ENCODE data around the gene SLCO2A1. TPM values are rescaled to one million over a fixed set of nuclear protein-coding genes. Genes with fewer than 3 reads are reported as not detected.

The SLCO2A1 gene
- total and polyA plus RNA-seq, 3 donors from 2014 or later, result 2.2 to 5.3 (median 2.5) TPM

GRCh38 chr3:133938770-133939462, 90.8 kb downstream of the SLCO2A1 start:
- DNase-seq, result no peak
- TF ChIP-seq POLR2A (IDR thresholded peaks at IDR 0.05) (no peak), CTCF (IDR thresholded peaks at IDR 0.05) (no peak)
- no peaks in the 10 kb centered on the region for H3K27me3 ChIP-seq
- intact Hi-C loops (cut with DNase I; ENCODE audit: low total_unique reads), result no loop called here
- peaks cover 4% of the 10 kb centered on the region for H3K4me1 ChIP-seq
- no peaks in the 10 kb centered on the region for H3K36me3 ChIP-seq (ENCODE audit: low read depth, missing control alignments)
- H3K27ac ChIP-seq, result no peak overlapping the region
- no peak overlapping the region for H3K4me3 ChIP-seq
- no peaks in the 10 kb centered on the region for H3K9me3 ChIP-seq
- whole genome bisulfite sequencing, 2 donors, result 85 to 86% methylated on average over 2 of the region's 2 CpGs

- Histone ChIP-seq H3K27me3 (no peaks in the 10 kb centered on the region), H3K36me3 (ENCODE audit: low read depth, missing control alignments) (no peaks in the 10 kb centered on the region), H3K4me1 (no peaks in the 10 kb centered on the region), H3K9me3 (no peaks in the 10 kb centered on the region), H3K27ac (no peak overlapping the region), H3K4me3 (no peak overlapping the region)
- TF ChIP-seq POLR2A (IDR thresholded peaks at IDR 0.05) (no peak), CTCF (IDR thresholded peaks at IDR 0.05) (no peak)
- intact Hi-C loops (cut with DNase I; ENCODE audit: low total_unique reads), result no loop called here
- no peak for DNase-seq
- WGBS, 2 donors, result 77 to 79% methylated on average over 10 of the region's 10 CpGs
Measured at GRCh38 chr3:133937756-133938601, 91.7 kb downstream of the SLCO2A1 start.

- Histone ChIP-seq H3K27me3 (no peaks in the 10 kb centered on the region), H3K4me3 (no peak overlapping the region), H3K36me3 (ENCODE audit: low read depth, missing control alignments) (no peaks in the 10 kb centered on the region), H3K9me3 (no peaks in the 10 kb centered on the region), H3K4me1 (no peaks in the 10 kb centered on the region), H3K27ac (no peak overlapping the region)
- intact Hi-C loops (cut with DNase I; ENCODE audit: low total_unique reads), result no loop called here
- TF ChIP-seq POLR2A (IDR thresholded peaks at IDR 0.05) (no peak), CTCF (IDR thresholded peaks at IDR 0.05) (no peak)
- no peak for DNase-seq
- WGBS, 2 donors, result 57 to 62% methylated on average over 8 of the region's 8 CpGs
Measured at GRCh38 chr3:133937061-133937686, 92.6 kb downstream of the SLCO2A1 start.

- no peak overlapping the region for H3K27ac ChIP-seq
- H3K4me1 ChIP-seq, result no peaks in the 10 kb centered on the region
- intact Hi-C loops (cut with DNase I; ENCODE audit: low total_unique reads), result no loop called here
- H3K9me3 ChIP-seq, result no peaks in the 10 kb centered on the region
- no peaks in the 10 kb centered on the region for H3K27me3 ChIP-seq
- WGBS, 2 donors, result 87 to 92% methylated on average over 9 to 13 of the region's 13 CpGs
- TF ChIP-seq POLR2A (IDR thresholded peaks at IDR 0.05), result no peak
- TF ChIP-seq CTCF (IDR thresholded peaks at IDR 0.05), result no peak
- no peak for DNase-seq
- H3K36me3 ChIP-seq (ENCODE audit: low read depth, missing control alignments), result no peaks in the 10 kb centered on the region
- no peak overlapping the region for H3K4me3 ChIP-seq
Measured at GRCh38 chr3:133935843-133936769, 93.6 kb downstream of the SLCO2A1 start.

All from testis (tissue), 3 donors.